ENCODE data around the gene RPS19BP1.
A peak's percentile ranks its signal among the peaks of the same experiment; 100 is the strongest.

The RPS19BP1 gene

GRCh38 chr22:39558950-39559349 is 26.4 kb upstream of the RPS19BP1 start:
- no peak for DNase-seq

- no peak for DNase-seq
Observed at GRCh38 chr22:39558254-39558727, 25.7 kb upstream of the RPS19BP1 start.

GRCh38 chr22:39556970-39557841 is 24.7 kb upstream of the RPS19BP1 start:
- DNase-seq = no peak

GRCh38 chr22:39554151-39554550 is 21.6 kb upstream of the RPS19BP1 start:
- DNase-seq = no peak

- no peak for DNase-seq
Observed at GRCh38 chr22:39553429-39553828, 20.9 kb upstream of the RPS19BP1 start.

- DNase-seq = no peak
Observed at GRCh38 chr22:39547587-39547947, 15.0 kb upstream of the RPS19BP1 start.

GRCh38 chr22:39546889-39547586 is 14.5 kb upstream of the RPS19BP1 start:
- no peak for DNase-seq

GRCh38 chr22:39545386-39546365 is 13.1 kb upstream of the RPS19BP1 start:
- DNase-seq = peak; percentile 45

GRCh38 chr22:39543095-39543494 is 10.5 kb upstream of the RPS19BP1 start:
- peak; percentile 29 for DNase-seq

GRCh38 chr22:39537975-39538374 is 5.4 kb upstream of the RPS19BP1 start:
- no peak for DNase-seq

- no peak for DNase-seq
Observed at GRCh38 chr22:39536711-39537110, 4.2 kb upstream of the RPS19BP1 start.

- no peak for DNase-seq
Observed at GRCh38 chr22:39535831-39536449, 3.4 kb upstream of the RPS19BP1 start.

GRCh38 chr22:39535357-39535725 is 2.8 kb upstream of the RPS19BP1 start:
- DNase-seq = no peak

- DNase-seq = peak; percentile 83
Observed at GRCh38 chr22:39534591-39535356, 2.2 kb upstream of the RPS19BP1 start.

- DNase-seq = no peak
Observed at GRCh38 chr22:39534092-39534506, 1.6 kb upstream of the RPS19BP1 start.

- DNase-seq = peak; percentile 38
Observed at GRCh38 chr22:39530692-39531331, 1.7 kb downstream of the RPS19BP1 start.

- peak; percentile 50 for DNase-seq
Observed at GRCh38 chr22:39530116-39530515, 2.4 kb downstream of the RPS19BP1 start.

GRCh38 chr22:39529487-39529851 is 3.1 kb downstream of the RPS19BP1 start:
- no peak for DNase-seq

GRCh38 chr22:39528681-39529486 is 3.7 kb downstream of the RPS19BP1 start:
- DNase-seq = peak; percentile 95

- no peak for DNase-seq
Observed at GRCh38 chr22:39528080-39528661, 4.4 kb downstream of the RPS19BP1 start.
